Hepatocyte (in vitro differentiated cells): ENCODE data around the gene SERBP1. TPM values are rescaled to one million over a fixed set of nuclear protein-coding genes. Genes with fewer than 3 reads are reported as not detected.

ENCODE experiments used
- DNase-seq: peaks from one replicate; pipeline ENCODE4 v3.0.0-alpha.2; 2016; ENCODE audit warnings: low spot score
- H2AFZ ChIP-seq: fragments of 200-600 bp; sonication (generic); 2 replicates; pipeline ENCODE4 v1.6.0; 2016; ENCODE audit warnings: antibody characterized with exemption, mild to moderate bottlenecking
- H3K27ac ChIP-seq: fragments of 200-600 bp; sonication (generic); 2 replicates; pipeline ENCODE4 v1.5.1; 2016; ENCODE audit warnings: mild to moderate bottlenecking
- H3K27me3 ChIP-seq: fragments of 200-600 bp; sonication (generic); 2 replicates; pipeline ENCODE4 v1.6.1; 2016
- H3K36me3 ChIP-seq: fragments of 200-600 bp; sonication (generic); replicated peaks from 2 replicates; pipeline ENCODE4 v1.5.1; 2016; ENCODE audit warnings: low read depth; ENCODE audit not compliant: insufficient read depth
- H3K4me1 ChIP-seq: fragments of 200-600 bp; sonication (generic); 2 replicates; pipeline ENCODE4 v1.5.1; 2016; ENCODE audit warnings: mild to moderate bottlenecking, moderate library complexity; ENCODE audit not compliant: insufficient read depth
- H3K4me2 ChIP-seq: fragments of 200-600 bp; sonication (generic); 2 replicates; pipeline ENCODE4 v1.6.0; 2016
- H3K4me3 ChIP-seq: fragments of 200-600 bp; sonication (generic); 2 replicates; pipeline ENCODE4 v1.5.1; 2016; ENCODE audit warnings: mild to moderate bottlenecking
- H3K79me2 ChIP-seq: fragments of 200-600 bp; sonication (generic); 2 replicates; pipeline ENCODE4 v1.6.0; 2017; ENCODE audit warnings: mild to moderate bottlenecking
- H3K9me2 ChIP-seq: fragments of 200-600 bp; sonication (generic); replicated peaks from 2 replicates; pipeline ENCODE4 v1.6.0; 2017; ENCODE audit warnings: mild to moderate bottlenecking; ENCODE audit not compliant: insufficient read depth
- H3K9me3 ChIP-seq: fragments of 200-600 bp; sonication (generic); 2 replicates; pipeline ENCODE4 v1.5.1; 2016; ENCODE audit warnings: low read depth, mild to moderate bottlenecking
- H4K20me1 ChIP-seq: fragments of 200-600 bp; sonication (generic); 2 replicates; pipeline ENCODE4 v1.6.0; 2016; ENCODE audit warnings: mild to moderate bottlenecking; ENCODE audit not compliant: insufficient read depth, poor library complexity, severe bottlenecking
- CTCF ChIP-seq: fragments of 200-600 bp; sonication (generic); IDR thresholded peaks from 2 replicates; pipeline ENCODE4 v1.5.1; 2016; ENCODE audit warnings: antibody characterized with exemption, mild to moderate bottlenecking; ENCODE audit not compliant: poor library complexity
- EZH2 ChIP-seq: fragments of 200-600 bp; sonication (generic); IDR thresholded peaks from 2 replicates; pipeline ENCODE4 v1.6.1; 2016; ENCODE audit warnings: antibody characterized with exemption, mild to moderate bottlenecking, borderline replicate concordance
- EZH2phosphoT487 ChIP-seq: fragments of 200-600 bp; sonication (generic); IDR thresholded peaks from one replicate; pipeline ENCODE4 v1.6.1; 2018; ENCODE audit warnings: antibody characterized with exemption, mild to moderate bottlenecking, low read depth, moderate library complexity; ENCODE audit not compliant: unreplicated experiment, severe bottlenecking
- WGBS: methylation state at CpG from one replicate; pipeline ENCODE4 v1.1.6; 2016; ENCODE audit warnings: low lambda C conversion rate; ENCODE audit errors: missing lambda C conversion rate; 5-methylcytosine and 5-hydroxymethylcytosine counted together
- polyA plus RNA-seq: library from polyadenylated mRNA; unstranded; fragments of >200 nt; fragmentation: Nextera tagmentation; extraction: Ambion mirVana; gene quantifications from 2 replicates; pipeline ENCODE4 v1.2.1, GENCODE V29; 2016
- total RNA-seq: library from RNA; depleted of rRNA; stranded (reverse); fragments of >200 nt; gene quantifications from 2 replicates; pipeline ENCODE4 v1.2.3, GENCODE V29; 2014

Gene SERBP1
- total and polyA plus RNA-seq, 2 experiments from 2014 or later: 102 to 178 TPM

DNA sequence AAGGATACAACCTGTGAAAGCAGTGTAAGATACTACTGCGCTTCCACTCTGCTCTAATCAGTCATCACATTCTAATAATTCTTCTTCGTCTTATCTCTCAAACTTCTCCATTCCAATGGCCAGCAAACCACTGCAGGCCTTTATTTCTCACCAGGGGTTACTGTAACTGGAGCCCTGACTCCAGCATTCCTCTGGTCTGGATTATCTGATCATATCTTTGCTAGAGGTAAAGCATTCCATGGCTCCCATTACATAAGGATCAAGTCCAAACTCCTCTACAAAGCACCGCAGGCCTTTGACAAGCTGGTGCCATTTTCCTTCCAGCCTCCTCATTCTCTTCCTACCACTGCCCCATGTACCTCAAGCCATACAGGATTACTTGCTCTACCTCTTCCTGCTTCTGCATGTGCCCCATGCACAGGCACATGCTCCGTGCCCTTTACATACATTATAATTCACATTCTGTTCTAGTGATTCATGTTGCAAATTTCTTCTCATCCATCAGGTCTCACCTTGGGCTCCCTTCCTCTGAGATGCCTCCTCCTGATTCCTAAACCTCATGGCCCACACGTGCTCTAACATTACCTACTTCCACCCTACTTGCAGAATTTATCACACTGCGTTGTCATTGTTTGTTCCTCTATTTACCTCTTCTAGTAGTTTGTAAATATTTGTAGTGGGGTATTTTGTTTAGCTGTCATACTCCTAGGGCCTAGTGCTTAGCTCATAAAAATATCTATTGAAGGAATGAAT, 9.3 kb upstream of the SERBP1 start:
- Histone ChIP-seq H3K4me1 (peaks cover 14% of the 10 kb centered on the region), H3K9me2 (no peaks in the 10 kb centered on the region), H3K27ac (no peak overlapping the region), H3K79me2 (no peaks in the 10 kb centered on the region), H4K20me1 (no peaks in the 10 kb centered on the region), H3K9me3 (no peaks in the 10 kb centered on the region), H3K27me3 (no peaks in the 10 kb centered on the region), H2AFZ (no peak overlapping the region), H3K36me3 (no peaks in the 10 kb centered on the region), H3K4me2 (no peak overlapping the region), H3K4me3 (no peak overlapping the region)
- 76% methylated on average over 6 of the region's 6 CpGs for WGBS
- no peak for DNase-seq
- no peak for TF ChIP-seq EZH2phosphoT487
- TF ChIP-seq EZH2: no peak
- TF ChIP-seq CTCF: no peak

DNA sequence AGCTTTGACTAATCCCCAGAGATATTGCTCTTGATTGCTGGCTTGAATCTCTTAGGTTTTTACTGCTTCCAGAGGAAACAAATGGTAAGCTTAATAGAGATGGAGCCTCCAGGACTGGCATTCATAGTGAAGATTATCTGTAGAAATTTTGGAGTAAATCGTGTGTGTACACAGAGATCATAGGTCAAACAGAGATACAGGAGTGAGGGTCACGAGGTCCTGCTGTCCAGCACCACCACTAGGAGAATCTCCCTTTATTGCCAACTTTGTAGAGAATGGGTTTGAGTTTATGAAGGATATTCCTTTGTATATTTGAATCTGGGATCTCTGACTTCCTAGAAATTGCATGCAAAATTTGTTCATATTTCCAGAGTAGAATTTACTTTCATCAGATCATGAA, 7.8 kb upstream of the SERBP1 start:
- H3K27me3 ChIP-seq: no peaks in the 10 kb centered on the region
- no peaks in the 10 kb centered on the region for H3K9me2 ChIP-seq
- H2AFZ ChIP-seq: no peak overlapping the region
- H4K20me1 ChIP-seq: no peaks in the 10 kb centered on the region
- no peaks in the 10 kb centered on the region for H3K9me3 ChIP-seq
- no peak overlapping the region for H3K27ac ChIP-seq
- H3K36me3 ChIP-seq: no peaks in the 10 kb centered on the region
- TF ChIP-seq EZH2 (no peak), EZH2phosphoT487 (no peak), CTCF (no peak)
- no peak overlapping the region for H3K4me2 ChIP-seq
- no peaks in the 10 kb centered on the region for H3K79me2 ChIP-seq
- WGBS: 27% methylated on average over 2 of the region's 2 CpGs
- H3K4me3 ChIP-seq: no peak overlapping the region
- DNase-seq: no peak
- H3K4me1 ChIP-seq: peaks cover 14% of the 10 kb centered on the region

- H2AFZ ChIP-seq: no peak overlapping the region
- no peak overlapping the region for H3K4me2 ChIP-seq
- WGBS: 79% methylated on average over 4 of the region's 4 CpGs
- no peak for DNase-seq
- peaks cover 18% of the 10 kb centered on the region for H3K4me1 ChIP-seq
- H3K27me3 ChIP-seq: no peaks in the 10 kb centered on the region
- no peak overlapping the region for H3K27ac ChIP-seq
- H3K4me3 ChIP-seq: no peak overlapping the region
- TF ChIP-seq EZH2 (no peak), CTCF (no peak)
- no peaks in the 10 kb centered on the region for H3K36me3 ChIP-seq
- no peaks in the 10 kb centered on the region for H3K9me2 ChIP-seq
- H3K9me3 ChIP-seq: no peaks in the 10 kb centered on the region
- H4K20me1 ChIP-seq: no peaks in the 10 kb centered on the region
- H3K79me2 ChIP-seq: no peaks in the 10 kb centered on the region
Observed at GRCh38 chr1:67436511-67437055, 6.4 kb upstream of the SERBP1 start.
